ENCODE measurements around the gene ARL3.

ARL3 gene

DNA sequence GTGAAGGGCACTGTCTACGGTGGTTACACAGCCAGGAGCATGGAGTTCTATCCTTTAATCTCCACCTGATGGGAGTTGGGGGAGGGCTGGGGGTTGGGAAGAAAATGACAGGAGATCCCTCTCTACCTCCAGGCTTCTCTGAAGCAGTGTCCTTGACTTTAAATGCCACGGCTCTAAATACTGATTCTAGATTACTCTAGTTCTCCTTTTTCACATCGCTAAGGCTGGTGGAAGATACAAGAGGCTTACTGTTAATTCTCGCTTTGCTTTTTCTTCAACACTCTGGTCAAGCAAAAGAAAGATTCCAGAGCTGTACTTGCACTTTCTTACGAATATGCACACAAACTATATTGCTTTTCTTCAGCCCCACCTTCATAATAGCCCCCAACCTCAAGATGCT is 30.5 kb downstream of the ARL3 start:
- WGBS = 97% methylated on average over 5 of the region's 5 CpGs
- no peak overlapping the region for H2BK12ac ChIP-seq (ENCODE audit: low read length in 2 of 2)
- H2AFZ ChIP-seq (ENCODE audit: low read depth, low read length) = no peak overlapping the region
- H3K4me1 ChIP-seq (ENCODE audit: control insufficient read depth, insufficient read depth, low read depth, low read length) = peaks cover 16% of the 10 kb centered on the region
- H4K8ac ChIP-seq (ENCODE audit: low read length) = no peak overlapping the region
- no peaks in the 10 kb centered on the region for H3K27me3 ChIP-seq (ENCODE audit: control insufficient read depth in 1 of 2, insufficient read depth in 1 of 2, low read length in 2 of 2)
- peak overlapping the region; percentile 98 for H2AK5ac ChIP-seq (ENCODE audit: low read length, severe bottlenecking)
- H3K4me2 ChIP-seq (ENCODE audit: low read length, poor library complexity, severe bottlenecking) = no peak overlapping the region
- H2BK5ac ChIP-seq (ENCODE audit: low read depth, low read length, poor library complexity, severe bottlenecking) = no peak overlapping the region
- H3K14ac ChIP-seq (ENCODE audit: low read length in 2 of 2) = no peak overlapping the region
- no peak overlapping the region for H3K23ac ChIP-seq (ENCODE audit: low read length in 2 of 2)
- peaks cover 33 to 39% of the 10 kb centered on the region in 2 experiments for H3K36me3 ChIP-seq (ENCODE audit: control insufficient read depth in 1 of 2, insufficient read depth in 2 of 2, low read depth in 1 of 2, low read length in 2 of 2)
- no peak overlapping the region for H3K4me3 ChIP-seq (ENCODE audit: insufficient read depth in 1 of 2, low read depth in 1 of 2, low read length in 2 of 2)
- H2BK120ac ChIP-seq (ENCODE audit: low read depth, low read length) = no peak overlapping the region
- no peak overlapping the region for H2BK15ac ChIP-seq (ENCODE audit: low read depth, poor library complexity, severe bottlenecking)
- H3K9ac ChIP-seq (ENCODE audit: low read length) = no peak overlapping the region
- H4K91ac ChIP-seq (ENCODE audit: low read length) = no peak overlapping the region
- no peak for DNase-seq
- H3K27ac ChIP-seq (ENCODE audit: low read length, poor library complexity, severe bottlenecking) = no peak overlapping the region
- H3K9me3 ChIP-seq (ENCODE audit: control insufficient read depth, low read length) = no peaks in the 10 kb centered on the region
- no peak overlapping the region for H3K4ac ChIP-seq (ENCODE audit: low read depth in 1 of 2, low read length in 2 of 2)
- H3K18ac ChIP-seq (ENCODE audit: low read depth in 1 of 2, low read length in 2 of 2) = no peak overlapping the region
- peaks cover 6% of the 10 kb centered on the region for H3K79me1 ChIP-seq (replicated peaks; ENCODE audit: low read length, poor library complexity, severe bottlenecking)

DNA sequence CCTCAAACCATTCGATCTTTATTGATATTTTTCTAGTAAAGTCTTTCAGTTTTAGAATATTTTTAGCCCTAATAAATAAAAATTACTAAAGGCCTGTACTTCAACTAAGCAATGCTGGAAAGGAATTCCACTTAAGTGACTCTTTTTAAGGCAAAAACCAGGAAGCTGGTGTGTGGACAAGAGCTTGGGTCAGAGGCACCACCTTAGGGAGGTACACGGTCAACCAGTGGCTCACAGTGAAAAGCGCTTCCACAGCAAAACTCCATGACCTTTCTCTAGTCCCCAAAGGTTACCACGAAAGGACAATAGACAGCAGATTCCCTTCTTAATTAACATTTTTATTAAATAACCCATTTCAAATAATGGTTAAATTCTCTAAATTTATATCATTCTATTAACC is 31.2 kb downstream of the ARL3 start:
- Histone ChIP-seq H2AFZ (ENCODE audit: low read depth, low read length) (no peak overlapping the region), H4K8ac (ENCODE audit: low read length) (no peak overlapping the region), H3K9ac (ENCODE audit: low read length) (no peak overlapping the region), H3K4ac (ENCODE audit: low read depth in 1 of 2, low read length in 2 of 2) (no peak overlapping the region), H3K4me3 (ENCODE audit: insufficient read depth in 1 of 2, low read depth in 1 of 2, low read length in 2 of 2) (no peak overlapping the region), H4K91ac (ENCODE audit: low read length) (no peak overlapping the region), H3K79me1 (replicated peaks; ENCODE audit: low read length, poor library complexity, severe bottlenecking) (peaks cover 7% of the 10 kb centered on the region), H2BK120ac (ENCODE audit: low read depth, low read length) (no peak overlapping the region), H3K36me3 (ENCODE audit: control insufficient read depth in 1 of 2, insufficient read depth in 2 of 2, low read depth in 1 of 2, low read length in 2 of 2) (peaks cover 32 to 36% of the 10 kb centered on the region in 2 experiments), H3K4me2 (ENCODE audit: low read length, poor library complexity, severe bottlenecking) (no peak overlapping the region), H3K9me3 (ENCODE audit: control insufficient read depth, low read length) (no peaks in the 10 kb centered on the region), H2BK15ac (ENCODE audit: low read depth, poor library complexity, severe bottlenecking) (no peak overlapping the region), H2AK5ac (ENCODE audit: low read length, severe bottlenecking) (no peak overlapping the region), H3K23ac (ENCODE audit: low read length in 2 of 2) (no peak overlapping the region), H3K18ac (ENCODE audit: low read depth in 1 of 2, low read length in 2 of 2) (no peak overlapping the region), H3K27ac (ENCODE audit: low read length, poor library complexity, severe bottlenecking) (no peak overlapping the region), H3K14ac (ENCODE audit: low read length in 2 of 2) (no peak overlapping the region), H2BK12ac (ENCODE audit: low read length in 2 of 2) (no peak overlapping the region), H2BK5ac (ENCODE audit: low read depth, low read length, poor library complexity, severe bottlenecking) (no peak overlapping the region), H3K27me3 (ENCODE audit: control insufficient read depth in 1 of 2, insufficient read depth in 1 of 2, low read length in 2 of 2) (no peaks in the 10 kb centered on the region), H3K4me1 (ENCODE audit: control insufficient read depth, insufficient read depth, low read depth, low read length) (peaks cover 21% of the 10 kb centered on the region)
- no peak for DNase-seq
- 97% methylated on average over 3 of the region's 4 CpGs for WGBS

DNA sequence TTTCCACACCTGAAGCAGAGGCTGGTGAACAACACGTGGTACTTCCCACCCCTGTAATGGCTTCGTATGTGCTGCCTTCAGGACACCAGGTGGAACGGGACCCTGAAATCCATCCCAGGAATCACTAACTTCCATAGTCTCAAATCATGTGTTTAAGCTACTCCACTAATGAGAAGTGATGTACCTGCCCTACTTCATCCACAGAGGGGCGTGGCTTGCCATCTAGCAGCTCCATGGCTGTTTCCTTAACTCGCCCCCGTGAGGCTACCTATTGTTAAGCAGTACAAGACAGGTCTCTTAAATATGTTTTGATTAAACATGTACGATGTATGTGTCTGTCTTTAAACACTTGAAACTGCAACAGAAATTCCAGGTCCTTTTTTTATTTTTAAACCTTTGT is 31.8 kb downstream of the ARL3 start:
- no peak for DNase-seq
- peaks cover 12% of the 10 kb centered on the region for H3K79me1 ChIP-seq (replicated peaks; ENCODE audit: low read length, poor library complexity, severe bottlenecking)
- H3K9ac ChIP-seq (ENCODE audit: low read length) = no peak overlapping the region
- H3K4ac ChIP-seq (ENCODE audit: low read depth in 1 of 2, low read length in 2 of 2) = no peak overlapping the region
- H3K9me3 ChIP-seq (ENCODE audit: control insufficient read depth, low read length) = no peaks in the 10 kb centered on the region
- no peak overlapping the region for H2BK120ac ChIP-seq (ENCODE audit: low read depth, low read length)
- no peak overlapping the region for H3K27ac ChIP-seq (ENCODE audit: low read length, poor library complexity, severe bottlenecking)
- no peak overlapping the region for H2BK15ac ChIP-seq (ENCODE audit: low read depth, poor library complexity, severe bottlenecking)
- no peak overlapping the region for H3K14ac ChIP-seq (ENCODE audit: low read length in 2 of 2)
- no peak overlapping the region for H2AFZ ChIP-seq (ENCODE audit: low read depth, low read length)
- no peak overlapping the region for H3K4me2 ChIP-seq (ENCODE audit: low read length, poor library complexity, severe bottlenecking)
- peaks cover 32 to 36% of the 10 kb centered on the region in 2 experiments for H3K36me3 ChIP-seq (ENCODE audit: control insufficient read depth in 1 of 2, insufficient read depth in 2 of 2, low read depth in 1 of 2, low read length in 2 of 2)
- H3K18ac ChIP-seq (ENCODE audit: low read depth in 1 of 2, low read length in 2 of 2) = no peak overlapping the region
- no peaks in the 10 kb centered on the region for H3K27me3 ChIP-seq (ENCODE audit: control insufficient read depth in 1 of 2, insufficient read depth in 1 of 2, low read length in 2 of 2)
- H2BK5ac ChIP-seq (ENCODE audit: low read depth, low read length, poor library complexity, severe bottlenecking) = no peak overlapping the region
- 94% methylated on average over 6 of the region's 7 CpGs for WGBS
- peak overlapping the region; percentile 3 for H2AK5ac ChIP-seq (ENCODE audit: low read length, severe bottlenecking)
- no peak overlapping the region for H3K4me3 ChIP-seq (ENCODE audit: insufficient read depth in 1 of 2, low read depth in 1 of 2, low read length in 2 of 2)
- H3K4me1 ChIP-seq (ENCODE audit: control insufficient read depth, insufficient read depth, low read depth, low read length) = peaks cover 26% of the 10 kb centered on the region
- H4K8ac ChIP-seq (ENCODE audit: low read length) = no peak overlapping the region
- H3K23ac ChIP-seq (ENCODE audit: low read length in 2 of 2) = no peak overlapping the region
- no peak overlapping the region for H2BK12ac ChIP-seq (ENCODE audit: low read length in 2 of 2)
- H4K91ac ChIP-seq (ENCODE audit: low read length) = peak overlapping the region; percentile 48

DNA sequence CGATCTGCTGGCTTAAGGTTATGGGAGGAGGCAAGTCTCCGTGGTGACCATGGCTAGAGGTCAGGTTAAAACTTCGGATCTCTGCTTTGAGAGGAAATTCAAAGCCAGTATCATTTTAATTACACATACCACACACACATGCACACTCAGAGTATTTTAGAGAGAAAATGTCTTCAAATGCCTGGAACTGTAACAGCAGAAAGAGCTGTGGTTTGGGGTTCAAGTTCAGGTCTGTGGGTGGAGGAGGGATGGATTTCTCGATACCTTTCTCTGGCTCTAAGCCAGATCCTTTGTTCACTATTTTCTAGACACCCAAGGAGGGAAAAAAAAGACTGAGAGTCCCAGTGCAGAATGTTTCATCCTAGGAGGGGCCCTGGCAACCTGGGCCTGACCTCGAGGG is 32.5 kb downstream of the ARL3 start:
- H2AFZ ChIP-seq (ENCODE audit: low read depth, low read length) = no peak overlapping the region
- H3K9me3 ChIP-seq (ENCODE audit: control insufficient read depth, low read length) = no peaks in the 10 kb centered on the region
- no peak overlapping the region for H2BK5ac ChIP-seq (ENCODE audit: low read depth, low read length, poor library complexity, severe bottlenecking)
- H3K23ac ChIP-seq (ENCODE audit: low read length in 2 of 2) = no peak overlapping the region
- H2BK12ac ChIP-seq (ENCODE audit: low read length in 2 of 2) = no peak overlapping the region
- H3K9ac ChIP-seq (ENCODE audit: low read length) = no peak overlapping the region
- H3K79me1 ChIP-seq (replicated peaks; ENCODE audit: low read length, poor library complexity, severe bottlenecking) = peaks cover 12% of the 10 kb centered on the region
- H3K27me3 ChIP-seq (ENCODE audit: control insufficient read depth in 1 of 2, insufficient read depth in 1 of 2, low read length in 2 of 2) = no peaks in the 10 kb centered on the region
- no peak overlapping the region for H3K14ac ChIP-seq (ENCODE audit: low read length in 2 of 2)
- 100% methylated on average over 2 of the region's 5 CpGs for WGBS
- no peak overlapping the region for H3K18ac ChIP-seq (ENCODE audit: low read depth in 1 of 2, low read length in 2 of 2)
- no peak overlapping the region for H3K27ac ChIP-seq (ENCODE audit: low read length, poor library complexity, severe bottlenecking)
- DNase-seq = no peak
- no peak overlapping the region for H3K4ac ChIP-seq (ENCODE audit: low read depth in 1 of 2, low read length in 2 of 2)
- no peak overlapping the region for H2BK15ac ChIP-seq (ENCODE audit: low read depth, poor library complexity, severe bottlenecking)
- H2AK5ac ChIP-seq (ENCODE audit: low read length, severe bottlenecking) = peak overlapping the region; percentile 17
- H3K4me3 ChIP-seq (ENCODE audit: insufficient read depth in 1 of 2, low read depth in 1 of 2, low read length in 2 of 2) = no peak overlapping the region
- H4K8ac ChIP-seq (ENCODE audit: low read length) = no peak overlapping the region
- peaks cover 32 to 33% of the 10 kb centered on the region in 2 experiments for H3K36me3 ChIP-seq (ENCODE audit: control insufficient read depth in 1 of 2, insufficient read depth in 2 of 2, low read depth in 1 of 2, low read length in 2 of 2)
- H2BK120ac ChIP-seq (ENCODE audit: low read depth, low read length) = no peak overlapping the region
- H4K91ac ChIP-seq (ENCODE audit: low read length) = no peak overlapping the region
- H3K4me1 ChIP-seq (ENCODE audit: control insufficient read depth, insufficient read depth, low read depth, low read length) = peaks cover 33% of the 10 kb centered on the region
- no peak overlapping the region for H3K4me2 ChIP-seq (ENCODE audit: low read length, poor library complexity, severe bottlenecking)
